Transverse colon (tissue), 4 donors: ENCODE data around the gene ELAVL3. TPM values are rescaled to one million over a fixed set of nuclear protein-coding genes. Genes with fewer than 3 reads are reported as not detected.

ENCODE experiments used
- DNase-seq: peaks from one replicate; pipeline ENCODE4 v3.0.0-alpha.2; 2019
- H3K27ac ChIP-seq, 4 donors: fragments of 200-600 bp; sonication (generic); 2 replicates each; pipeline ENCODE4 v1.5.1; 2016 to 2018; ENCODE audit warnings: inconsistent platforms in 4 of 4
- H3K27me3 ChIP-seq: fragments of 200-600 bp; sonication (generic); 2 replicates; pipeline ENCODE4 v1.5.1; 2017; ENCODE audit warnings: inconsistent platforms
- H3K36me3 ChIP-seq, 4 donors: fragments of 200-600 bp; sonication (generic); 2 replicates each; pipeline ENCODE4 v1.5.1; 2017 to 2019; ENCODE audit warnings: inconsistent platforms in 4 of 4
- H3K4me1 ChIP-seq, 4 donors: fragments of 200-600 bp; sonication (generic); 2 replicates each; pipeline ENCODE4 v1.5.1; 2017 to 2020; ENCODE audit warnings: inconsistent platforms in 4 of 4
- H3K4me3 ChIP-seq, 4 donors: fragments of 200-600 bp; sonication (generic); 1 replicate in 1 of 4; 2 replicates in 3 of 4; pipeline versions ENCODE4 v1.5.1 to v1.6.1; 2017 to 2019; ENCODE audit warnings: inconsistent platforms in 4 of 4
- H3K9me3 ChIP-seq, 2 donors: fragments of 200-600 bp; sonication (generic); 2 replicates each; pipeline ENCODE4 v1.5.1; 2017 to 2019; ENCODE audit warnings: inconsistent platforms in 2 of 2
- EP300 ChIP-seq: sonication (generic); formaldehyde crosslinking; IDR thresholded peaks from one replicate; pipeline ENCODE4 v1.6.1; 2017; ENCODE audit warnings: antibody characterized with exemption, low read depth
- POLR2A ChIP-seq: fragments of 450-650 bp; IDR thresholded peaks from one replicate; pipeline ENCODE4 v1.6.1; 2016; ENCODE audit warnings: antibody characterized with exemption, mild to moderate bottlenecking, moderate library complexity
- POLR2AphosphoS5 ChIP-seq, 3 donors: sonication (generic); formaldehyde crosslinking; IDR thresholded peaks; one replicate each; pipeline ENCODE4 v1.6.1; 2016; ENCODE audit warnings: antibody characterized with exemption in 3 of 3
- WGBS, 2 donors: methylation state at CpG; one replicate each; pipeline ENCODE4 v1.1.5; 2018; ENCODE audit warnings: low coverage in 1 of 2; 5-methylcytosine and 5-hydroxymethylcytosine counted together
- in situ Hi-C, 4 donors: fragments of 200-750 bp; cut with MboI; loops; one replicate each; pipeline versions ENCODE4 v1.15.0 to v1.15.1; 2017; ENCODE audit warnings: low sequenced_read_pairs in 3 of 4, low pct_ligation_motif_present in 1 of 4, low pct_unique_long_range_greater_than_20kb in 1 of 4
- intact Hi-C: fragments of 100-400 bp; cut with DNase I; formaldehyde crosslinking; loops from one replicate; pipeline ENCODE4 v1.15.1; 2023; ENCODE audit warnings: low total_unique reads
- total RNA-seq, 4 donors: library from RNA; depleted of rRNA; stranded (reverse); fragments of >200 nt; gene quantifications; one replicate each; pipeline ENCODE4 v1.1.0, GENCODE V29; 2016
- TF ChIP-seq, protein P1 (sequence below), 5 experiments: fragments of 200-600 bp in 3 of 5; fragments of 450-650 bp in 2 of 5; sonication (generic) in 3 of 5; IDR thresholded peaks; 1 replicate in 2 of 5; 2 replicates in 3 of 5; pipeline ENCODE4 v1.5.1; 2016 to 2017; ENCODE audit warnings: antibody characterized with exemption in 5 of 5, inconsistent platforms in 3 of 5, mild to moderate bottlenecking in 2 of 5, moderate library complexity in 1 of 5

Gene ELAVL3
- total RNA-seq, 4 donors from 2014 or later = 0.27 to 3.2 (median 1.3) TPM; not detected in 1

DNA sequence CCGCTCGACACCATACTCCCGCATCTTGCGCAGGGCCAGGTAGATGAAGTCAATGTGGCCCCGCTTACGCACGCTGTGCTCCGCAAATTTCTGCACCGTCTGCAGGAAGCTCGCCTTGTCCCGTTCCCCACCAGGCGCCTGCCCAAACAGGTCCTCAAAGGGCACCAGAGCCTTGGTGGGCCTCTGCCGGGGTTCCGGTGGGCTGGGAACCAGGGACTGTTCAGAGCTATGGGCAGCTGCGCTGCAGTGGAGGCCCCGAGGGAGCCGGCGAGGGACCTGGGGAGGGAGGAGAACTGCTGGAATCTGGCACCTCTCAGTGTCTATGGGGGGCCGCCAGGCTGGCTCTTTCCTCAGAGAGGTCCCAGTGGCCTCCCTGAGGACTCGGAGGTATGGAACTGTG is 33.1 kb upstream of the ELAVL3 start:
- Histone ChIP-seq H3K27ac (no peak overlapping the region), H3K36me3 (peaks cover 0 to 19% (median 6%) of the 10 kb centered on the region in 4 donors), H3K9me3 (no peaks in the 10 kb centered on the region), H3K4me3 (no peak overlapping the region), H3K27me3 (no peaks in the 10 kb centered on the region), H3K4me1 (no peaks in the 10 kb centered on the region)
- in situ Hi-C loops = no loop called here
- WGBS, 2 donors = 95 to 100% methylated on average over 1 to 20 of the region's 20 CpGs
- TF ChIP-seq, protein P1, sequence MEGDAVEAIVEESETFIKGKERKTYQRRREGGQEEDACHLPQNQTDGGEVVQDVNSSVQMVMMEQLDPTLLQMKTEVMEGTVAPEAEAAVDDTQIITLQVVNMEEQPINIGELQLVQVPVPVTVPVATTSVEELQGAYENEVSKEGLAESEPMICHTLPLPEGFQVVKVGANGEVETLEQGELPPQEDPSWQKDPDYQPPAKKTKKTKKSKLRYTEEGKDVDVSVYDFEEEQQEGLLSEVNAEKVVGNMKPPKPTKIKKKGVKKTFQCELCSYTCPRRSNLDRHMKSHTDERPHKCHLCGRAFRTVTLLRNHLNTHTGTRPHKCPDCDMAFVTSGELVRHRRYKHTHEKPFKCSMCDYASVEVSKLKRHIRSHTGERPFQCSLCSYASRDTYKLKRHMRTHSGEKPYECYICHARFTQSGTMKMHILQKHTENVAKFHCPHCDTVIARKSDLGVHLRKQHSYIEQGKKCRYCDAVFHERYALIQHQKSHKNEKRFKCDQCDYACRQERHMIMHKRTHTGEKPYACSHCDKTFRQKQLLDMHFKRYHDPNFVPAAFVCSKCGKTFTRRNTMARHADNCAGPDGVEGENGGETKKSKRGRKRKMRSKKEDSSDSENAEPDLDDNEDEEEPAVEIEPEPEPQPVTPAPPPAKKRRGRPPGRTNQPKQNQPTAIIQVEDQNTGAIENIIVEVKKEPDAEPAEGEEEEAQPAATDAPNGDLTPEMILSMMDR (IDR thresholded peaks at IDR 0.05) = no peak
- TF ChIP-seq POLR2AphosphoS5 (IDR thresholded peaks at IDR 0.05) = no peak
- intact Hi-C loops = no loop called here
- DNase-seq = no peak

DNA sequence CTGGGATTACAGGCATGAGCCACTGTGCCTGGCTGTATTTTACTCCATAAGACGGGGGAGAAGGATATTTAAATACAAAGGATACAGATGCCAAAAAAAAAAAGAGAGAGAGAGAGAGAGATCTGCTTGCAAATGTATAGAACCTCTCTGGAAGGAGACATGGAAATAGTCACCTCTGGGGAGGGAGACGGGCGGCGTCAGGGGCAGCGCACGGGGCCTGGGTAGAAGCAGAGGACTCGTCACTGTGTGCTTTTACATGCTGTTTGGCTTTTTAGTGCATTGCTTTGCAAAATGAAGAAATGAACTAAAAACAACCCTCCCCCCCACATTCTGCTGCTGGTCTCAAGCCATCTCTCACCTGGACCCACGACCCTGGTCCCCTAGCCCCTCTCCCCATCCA is 29.6 kb upstream of the ELAVL3 start:
- no peak for TF ChIP-seq EP300
- TF ChIP-seq, protein P1 (IDR thresholded peaks at IDR 0.05) = no peak
- no peak for TF ChIP-seq POLR2AphosphoS5 (IDR thresholded peaks at IDR 0.05)
- TF ChIP-seq POLR2A = no peak
- Histone ChIP-seq H3K27me3 (no peaks in the 10 kb centered on the region), H3K9me3 (no peaks in the 10 kb centered on the region), H3K36me3 (peaks cover 0 to 14% (median 6%) of the 10 kb centered on the region in 4 donors), H3K4me1 (peaks cover 0 to 9% (median 5%) of the 10 kb centered on the region in 4 donors), H3K4me3 (no peak overlapping the region), H3K27ac (no peak overlapping the region)
- no peak for DNase-seq
- 94 to 97% methylated on average over 6 to 8 of the region's 8 CpGs for WGBS, 2 donors
- in situ Hi-C loops (no loop called here), intact Hi-C loops (no loop called here)

DNA sequence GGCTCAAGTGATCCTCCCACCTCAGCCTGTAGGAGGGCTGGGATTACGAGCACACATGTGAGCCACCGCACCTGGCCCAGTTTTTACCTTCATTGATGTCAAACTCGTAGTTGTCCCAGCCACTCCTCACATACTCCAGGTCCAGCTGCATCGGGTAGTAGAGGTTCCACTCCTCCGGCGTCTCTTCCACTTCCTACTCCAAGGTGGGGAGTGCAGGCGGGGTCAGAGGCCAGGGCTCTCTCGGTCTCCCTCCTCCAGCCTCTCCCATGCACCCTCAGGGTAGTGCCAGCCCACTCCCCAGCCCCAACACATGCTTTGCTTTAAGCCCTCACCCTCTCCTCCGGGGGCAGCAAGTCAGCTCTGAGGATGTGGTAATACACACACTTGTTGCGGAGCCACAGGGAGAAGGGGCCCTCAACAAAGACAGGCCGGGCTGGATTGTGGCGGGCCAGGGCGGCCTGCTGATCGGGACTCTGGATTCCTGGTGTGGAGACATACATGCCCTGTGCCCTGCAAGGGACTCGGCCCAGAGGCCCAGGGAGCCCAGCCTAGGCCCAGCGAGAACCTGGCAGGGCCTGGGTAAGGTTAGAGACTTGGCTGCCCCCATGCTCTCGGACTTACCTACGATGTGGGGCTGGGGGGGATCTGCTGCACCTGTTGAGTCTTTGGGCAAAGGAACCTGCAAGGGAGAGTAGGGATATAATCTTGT is 26.7 kb upstream of the ELAVL3 start:
- in situ Hi-C loops = no loop called here
- H3K4me3 ChIP-seq = no peak overlapping the region
- intact Hi-C loops = no loop called here
- WGBS, 2 donors = 92% methylated on average over 18 of the region's 18 CpGs; no CpG with 5 or more reads in 1 of the 2 donors
- TF ChIP-seq POLR2AphosphoS5 (IDR thresholded peaks at IDR 0.05) = no peak
- TF ChIP-seq, protein P1 (IDR thresholded peaks at IDR 0.05) = no peak
- no peak for TF ChIP-seq EP300
- no peak for TF ChIP-seq POLR2A
- H3K27me3 ChIP-seq = no peaks in the 10 kb centered on the region
- DNase-seq = no peak
- H3K4me1 ChIP-seq = peaks cover 0 to 15% (median 10%) of the 10 kb centered on the region in 4 donors
- no peaks in the 10 kb centered on the region for H3K9me3 ChIP-seq
- H3K27ac ChIP-seq = no peak overlapping the region
- H3K36me3 ChIP-seq = peaks cover 0 to 6% (median 3%) of the 10 kb centered on the region in 4 donors

DNA sequence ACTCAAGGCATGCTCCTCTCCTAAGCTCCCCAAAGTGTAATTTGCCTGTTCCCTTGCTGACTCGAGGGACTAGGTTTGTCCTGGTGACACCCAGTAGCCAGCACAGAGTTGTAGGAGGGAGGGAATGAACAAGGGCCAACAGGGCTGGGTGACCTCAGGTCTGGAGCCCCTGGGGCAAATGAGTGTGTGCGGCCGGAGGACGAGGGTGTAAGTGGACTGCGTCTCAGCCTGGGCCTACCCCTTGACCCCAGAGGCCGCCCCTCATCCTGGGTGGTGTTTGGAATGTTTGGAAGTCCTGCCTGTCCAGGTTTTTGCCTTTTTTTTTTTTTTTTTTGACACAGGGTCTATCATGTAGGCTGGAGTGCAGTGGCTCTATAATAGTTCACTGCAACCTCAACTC is 26.1 kb upstream of the ELAVL3 start:
- no peak for DNase-seq
- Histone ChIP-seq H3K4me3 (no peak overlapping the region), H3K9me3 (no peaks in the 10 kb centered on the region), H3K27ac (no peak overlapping the region), H3K36me3 (peaks cover 0 to 6% (median under 1%) of the 10 kb centered on the region in 4 donors), H3K4me1 (peaks cover 0 to 15% (median 10%) of the 10 kb centered on the region in 4 donors), H3K27me3 (no peaks in the 10 kb centered on the region)
- in situ Hi-C loops (no loop called here), intact Hi-C loops (no loop called here)
- TF ChIP-seq, protein P1 (IDR thresholded peaks at IDR 0.05) = no peak
- TF ChIP-seq POLR2AphosphoS5 (IDR thresholded peaks at IDR 0.05) (no peak), POLR2A (no peak), EP300 (no peak)
- 88 to 93% methylated on average over 2 to 6 of the region's 6 CpGs for WGBS, 2 donors
